Immature natural killer cell (primary cell): ENCODE results near the gene TNK2. TPM values are rescaled to one million over a fixed set of nuclear protein-coding genes. Genes with fewer than 3 reads are reported as not detected.
A peak's percentile ranks its signal among the peaks of the same experiment; 100 is the strongest.

Source experiments
- DNase-seq, 3 donors: peaks; one replicate each; pipeline ENCODE4 v3.0.0; 2022; ENCODE audit warnings: mixed read lengths in 1 of 3
- H3K27ac Mint-ChIP-seq, 6 donors: one replicate each; pipeline ENCODE4 v1.8.0; 2020; ENCODE audit warnings: mixed read lengths in 6 of 6, mild to moderate bottlenecking in 5 of 6, inconsistent platforms in 4 of 6, moderate library complexity in 3 of 6
- H3K27me3 Mint-ChIP-seq, 3 donors: one replicate each; pipeline ENCODE4 v1.8.0; 2020 to 2021; ENCODE audit warnings: low read depth in 3 of 3, mild to moderate bottlenecking in 3 of 3, mixed read lengths in 3 of 3, moderate library complexity in 3 of 3, inconsistent platforms in 1 of 3
- H3K36me3 Mint-ChIP-seq, 3 donors: one replicate each; pipeline ENCODE4 v1.8.0; 2020; ENCODE audit warnings: mixed read lengths in 3 of 3, inconsistent platforms in 2 of 3, mild to moderate bottlenecking in 2 of 3
- H3K4me1 Mint-ChIP-seq, 2 donors: one replicate each; pipeline ENCODE4 v1.8.0; 2020; ENCODE audit warnings: inconsistent platforms in 2 of 2, mild to moderate bottlenecking in 2 of 2, mixed read lengths in 2 of 2, moderate library complexity in 1 of 2
- H3K4me3 Mint-ChIP-seq, 5 donors: one replicate each; pipeline ENCODE4 v1.8.0; 2020; ENCODE audit warnings: mild to moderate bottlenecking in 5 of 5, mixed read lengths in 5 of 5, inconsistent platforms in 3 of 5, moderate library complexity in 3 of 5
- H3K9me3 Mint-ChIP-seq, 6 donors: one replicate each; pipeline ENCODE4 v1.8.0; 2020; ENCODE audit warnings: mild to moderate bottlenecking in 6 of 6, mixed read lengths in 6 of 6, inconsistent platforms in 4 of 6, moderate library complexity in 3 of 6
- polyA plus RNA-seq, 3 donors: library from polyadenylated mRNA; unstranded; fragments of 300-500 nt; fragmentation: Illumina TruSeq; gene quantifications; one replicate each; pipeline ENCODE4 v1.2.3, GENCODE V29; 2021

TNK2 gene
- polyA plus RNA-seq, 3 donors from 2014 or later, result 1.4 to 4.9 (median 1.6) TPM

DNA sequence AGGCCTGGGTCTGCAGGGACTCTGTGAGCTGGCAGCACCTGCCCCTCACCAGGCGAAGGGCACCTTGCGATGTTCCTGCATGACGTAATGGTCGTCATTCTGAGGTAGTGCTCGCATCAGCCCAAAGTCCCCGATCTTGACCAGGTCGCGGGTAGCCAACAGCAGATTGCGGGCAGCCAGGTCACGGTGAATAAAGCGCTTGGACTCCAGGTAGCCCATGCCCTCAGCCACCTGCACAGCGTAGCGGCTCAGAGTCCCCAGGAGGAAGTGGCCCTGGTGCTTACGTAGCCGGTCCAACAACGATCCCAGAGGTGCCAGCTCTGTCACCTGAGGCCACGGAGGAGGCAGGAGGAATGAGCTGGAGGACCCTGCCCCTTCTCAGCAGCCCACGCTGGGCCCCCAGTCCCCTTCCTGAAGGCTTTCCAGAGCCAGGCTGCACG, 26.3 kb downstream of the TNK2 start:
- Mint-ChIP-seq H3K27me3 (peaks cover 0 to 3% (median 0%) of the 10 kb centered on the region in 3 donors), H3K36me3 (peaks cover 0 to 3% (median 0%) of the 10 kb centered on the region in 3 donors), H3K4me3 (no peak overlapping the region), H3K4me1 (peaks cover 0 to 2% of the 10 kb centered on the region in 2 donors), H3K9me3 (no peaks in the 10 kb centered on the region), H3K27ac (no peak overlapping the region)
- DNase-seq, result no peak

DNA sequence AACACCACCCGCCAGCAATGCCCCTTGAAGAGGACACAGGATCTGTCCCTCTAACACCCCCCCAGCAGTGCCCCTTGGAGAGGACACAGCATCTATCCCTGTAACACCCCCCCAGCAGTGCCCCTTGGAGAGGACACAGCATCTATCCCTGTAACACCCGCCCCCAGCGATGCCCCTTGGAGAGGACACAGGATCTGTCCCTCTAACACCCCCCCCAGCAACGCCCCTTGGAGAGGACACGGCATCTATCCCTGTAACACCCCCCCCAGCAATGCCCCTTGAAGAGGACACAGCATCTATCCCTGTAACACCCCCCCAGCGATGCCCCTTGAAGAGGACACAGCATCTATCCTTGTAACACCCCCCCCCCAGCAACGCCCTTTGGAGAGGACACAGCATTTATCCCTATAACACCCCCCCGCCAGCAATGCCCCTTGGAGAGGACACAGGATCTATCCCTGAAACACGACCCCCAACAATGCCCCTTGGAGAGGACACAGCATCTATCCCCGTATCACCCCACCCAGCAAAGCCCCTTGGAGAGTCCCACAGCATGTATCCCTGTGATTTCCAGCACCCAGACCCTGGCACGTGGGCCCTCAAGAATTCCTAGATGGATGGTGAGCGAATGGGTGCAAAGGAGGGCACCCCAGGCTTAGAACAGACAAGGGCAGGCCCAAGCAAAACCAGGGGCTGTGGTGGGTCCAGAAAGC, 26.9 kb downstream of the TNK2 start:
- Mint-ChIP-seq H3K27me3 (peaks cover 0 to 3% (median 0%) of the 10 kb centered on the region in 3 donors), H3K4me3 (no peak overlapping the region), H3K4me1 (peaks cover 0 to 2% of the 10 kb centered on the region in 2 donors), H3K9me3 (no peaks in the 10 kb centered on the region), H3K36me3 (peaks cover 0 to 3% (median 0%) of the 10 kb centered on the region in 3 donors), H3K27ac (no peak overlapping the region)
- DNase-seq, result no peak

DNA sequence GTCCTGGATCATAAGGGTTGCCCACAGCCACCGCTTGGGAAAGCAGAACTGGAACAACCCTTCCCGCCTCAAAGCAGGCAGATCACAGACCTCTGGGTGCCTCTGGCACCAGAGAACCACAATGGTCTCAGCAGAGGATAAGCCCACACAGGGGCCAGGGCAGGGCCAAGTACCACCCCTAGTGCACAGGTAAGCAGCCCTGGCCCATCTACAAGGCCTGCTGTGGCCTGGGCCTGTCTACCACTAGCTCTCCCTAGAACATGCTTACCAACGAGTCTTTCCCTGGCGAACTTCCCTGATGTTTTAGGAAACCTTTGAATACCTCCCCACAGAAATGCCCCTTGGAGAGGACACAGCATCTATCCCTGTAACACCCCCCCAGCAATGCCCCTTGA, 28.3 kb downstream of the TNK2 start:
- no peaks in the 10 kb centered on the region for H3K9me3 Mint-ChIP-seq
- no peak for DNase-seq
- H3K36me3 Mint-ChIP-seq, result peaks cover 0 to 6% (median 3%) of the 10 kb centered on the region in 3 donors
- peaks cover 0 to 5% of the 10 kb centered on the region in 2 donors for H3K4me1 Mint-ChIP-seq
- no peak overlapping the region for H3K4me3 Mint-ChIP-seq
- no peak overlapping the region for H3K27ac Mint-ChIP-seq
- peaks cover 0 to 3% (median 0%) of the 10 kb centered on the region in 3 donors for H3K27me3 Mint-ChIP-seq

DNA sequence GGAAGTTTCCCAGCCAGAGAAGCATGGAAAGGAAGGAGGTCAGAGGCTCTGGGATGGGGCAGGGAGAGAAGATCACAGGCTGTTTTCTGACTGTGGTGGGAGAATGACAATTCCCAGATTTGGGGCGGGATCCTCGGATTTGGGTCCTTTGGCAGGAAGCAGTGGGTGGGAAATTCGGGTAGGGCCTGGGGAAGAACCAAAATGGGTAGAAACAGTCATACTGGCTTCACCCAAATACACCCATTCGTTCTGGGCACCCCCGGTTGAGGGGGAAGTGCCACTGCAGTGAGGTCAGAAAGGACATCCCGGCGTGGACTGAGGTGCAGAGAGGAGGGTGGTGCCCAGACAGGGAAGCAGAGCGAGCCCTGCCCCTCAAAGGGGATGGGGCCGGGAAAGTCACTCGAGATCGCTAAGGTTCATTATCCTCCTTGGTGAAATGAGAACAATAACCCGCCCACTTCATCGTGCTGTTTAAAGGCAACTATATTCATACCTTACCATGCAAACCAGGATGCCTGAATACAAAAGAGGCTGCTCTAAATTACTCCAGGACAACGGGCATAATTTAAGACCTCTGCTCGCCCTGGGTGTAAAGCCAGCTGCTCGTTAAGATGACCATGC, 28.8 kb downstream of the TNK2 start:
- no peaks in the 10 kb centered on the region for H3K9me3 Mint-ChIP-seq
- peaks cover 0 to 5% of the 10 kb centered on the region in 2 donors for H3K4me1 Mint-ChIP-seq
- peaks cover 0 to 3% (median 0%) of the 10 kb centered on the region in 3 donors for H3K27me3 Mint-ChIP-seq
- DNase-seq, result no peak
- no peak overlapping the region for H3K4me3 Mint-ChIP-seq
- H3K27ac Mint-ChIP-seq, result no peak overlapping the region
- H3K36me3 Mint-ChIP-seq, result peaks cover 0 to 6% (median 3%) of the 10 kb centered on the region in 3 donors

DNA sequence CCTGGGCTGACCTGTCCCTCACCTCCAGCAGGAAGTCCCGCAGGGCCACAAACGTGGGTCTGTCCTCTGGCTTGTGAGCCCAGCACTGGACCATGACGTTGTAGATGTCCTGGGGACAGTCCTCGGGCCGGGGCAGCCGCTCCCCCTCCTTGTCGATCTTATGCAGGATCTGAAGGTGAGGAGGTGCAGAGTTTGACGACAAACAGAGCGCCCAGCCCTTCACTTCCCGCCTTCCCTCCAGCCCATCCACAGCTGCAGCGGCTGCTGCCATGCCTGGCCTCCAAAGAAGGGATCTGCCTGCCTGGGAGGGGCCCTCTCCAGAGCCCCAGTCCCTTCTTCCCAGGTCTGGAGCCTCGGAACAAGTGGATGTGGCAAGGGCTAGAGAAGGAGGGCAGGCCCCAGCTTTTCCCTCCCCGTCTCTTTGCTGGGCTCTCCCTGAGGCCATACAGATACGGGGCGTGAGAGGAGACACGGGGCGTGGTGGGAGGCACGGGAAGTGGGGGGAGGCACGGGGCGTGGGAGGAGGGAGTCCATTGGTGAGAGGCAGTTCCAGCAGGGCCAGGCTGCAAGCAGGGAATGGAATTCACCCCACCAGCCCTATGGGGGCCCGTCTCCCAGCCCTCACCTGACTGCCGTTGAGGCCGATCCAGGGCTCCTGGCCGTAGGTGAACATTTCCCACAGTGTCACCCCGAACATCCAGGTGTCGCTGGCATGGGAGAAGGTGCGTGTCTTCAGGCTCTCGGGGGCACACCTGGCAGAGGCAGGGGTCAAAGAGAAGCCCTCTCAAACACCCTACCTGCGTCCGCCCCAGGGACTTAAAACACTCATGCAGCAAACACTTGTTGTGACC, 29.7 kb downstream of the TNK2 start:
- Mint-ChIP-seq H3K27me3 (peaks cover 0 to 3% (median 0%) of the 10 kb centered on the region in 3 donors), H3K4me1 (peaks cover 0 to 5% of the 10 kb centered on the region in 2 donors), H3K9me3 (no peaks in the 10 kb centered on the region), H3K27ac (no peak overlapping the region), H3K4me3 (no peak overlapping the region), H3K36me3 (peaks cover 0 to 6% (median 3%) of the 10 kb centered on the region in 3 donors)
- DNase-seq, result no peak

DNA sequence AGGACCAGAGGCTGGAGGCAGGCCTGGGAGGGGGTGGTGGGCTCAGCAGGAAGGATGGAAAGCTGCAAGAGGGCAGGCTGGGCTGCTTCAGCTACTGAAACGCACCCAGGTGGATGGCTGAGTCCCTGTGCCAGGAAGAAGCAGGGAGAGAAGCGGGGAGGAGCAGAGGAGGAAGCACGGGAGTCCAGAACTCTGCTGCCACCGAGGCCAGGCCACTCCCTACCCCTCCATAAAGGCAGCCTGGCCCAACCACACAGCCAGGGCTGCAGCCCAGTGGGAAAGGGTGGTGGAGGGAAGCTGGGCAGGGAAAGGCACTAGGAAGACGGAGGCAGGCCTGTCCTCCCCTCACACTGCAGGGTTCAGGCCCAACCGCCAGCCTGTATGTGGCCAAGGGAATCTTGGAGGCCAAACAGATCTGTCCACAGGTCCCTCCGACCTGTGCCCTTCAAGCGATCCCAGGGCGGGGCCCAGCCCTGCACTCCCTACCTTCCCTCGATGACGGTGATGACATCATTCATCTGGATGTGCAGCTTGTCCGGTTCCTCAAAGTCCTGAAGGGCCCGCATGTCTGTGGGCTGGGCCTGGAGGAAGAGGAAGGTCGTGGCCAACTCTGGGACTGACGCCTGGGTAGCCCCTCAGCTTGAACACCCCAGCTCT, 30.5 kb downstream of the TNK2 start:
- no peak overlapping the region for H3K27ac Mint-ChIP-seq
- H3K9me3 Mint-ChIP-seq, result no peaks in the 10 kb centered on the region
- peaks cover 0 to 3% (median 3%) of the 10 kb centered on the region in 3 donors for H3K36me3 Mint-ChIP-seq
- peaks cover 0 to 5% of the 10 kb centered on the region in 2 donors for H3K4me1 Mint-ChIP-seq
- no peak overlapping the region for H3K4me3 Mint-ChIP-seq
- peaks cover 0 to 3% (median 0%) of the 10 kb centered on the region in 3 donors for H3K27me3 Mint-ChIP-seq
- DNase-seq, result no peak

DNA sequence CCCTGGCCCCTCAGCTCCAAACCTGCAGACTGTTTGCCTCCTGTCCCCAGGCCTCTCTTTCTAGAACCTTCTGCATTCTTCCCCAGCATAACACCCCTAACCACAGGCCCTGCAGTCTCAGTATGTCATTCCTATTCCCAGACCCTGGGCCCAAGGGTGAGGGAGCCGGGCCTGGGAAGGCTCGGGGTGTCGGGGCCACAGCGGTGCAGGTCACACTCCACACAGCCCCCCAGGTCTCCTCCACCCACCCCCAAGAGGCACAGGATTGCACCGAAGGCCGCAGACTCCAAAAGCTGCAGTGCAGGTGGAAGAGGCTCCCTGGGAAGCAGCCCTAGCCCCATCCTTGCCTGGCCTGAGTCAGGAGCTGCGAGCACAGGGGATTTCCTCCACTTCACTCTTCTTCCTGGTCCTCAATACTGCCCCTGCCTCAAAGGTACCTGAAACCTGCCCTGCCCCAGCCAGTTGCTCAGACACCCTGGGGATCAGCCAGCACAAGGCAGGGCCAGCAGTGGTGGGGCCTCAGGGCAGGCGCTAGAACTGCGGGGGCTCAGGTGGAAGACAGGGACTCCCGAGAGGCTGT, 31.1 kb downstream of the TNK2 start:
- H3K4me1 Mint-ChIP-seq, result peaks cover 0 to 5% of the 10 kb centered on the region in 2 donors
- H3K36me3 Mint-ChIP-seq, result peaks cover 0 to 3% (median 3%) of the 10 kb centered on the region in 3 donors
- DNase-seq, result no peak
- no peaks in the 10 kb centered on the region for H3K9me3 Mint-ChIP-seq
- peaks cover 0 to 3% (median 0%) of the 10 kb centered on the region in 3 donors for H3K27me3 Mint-ChIP-seq
- peak overlapping the region in 3 of 6 donors; percentile 7 to 58 (median 31) for H3K27ac Mint-ChIP-seq
- H3K4me3 Mint-ChIP-seq, result no peak overlapping the region

DNA sequence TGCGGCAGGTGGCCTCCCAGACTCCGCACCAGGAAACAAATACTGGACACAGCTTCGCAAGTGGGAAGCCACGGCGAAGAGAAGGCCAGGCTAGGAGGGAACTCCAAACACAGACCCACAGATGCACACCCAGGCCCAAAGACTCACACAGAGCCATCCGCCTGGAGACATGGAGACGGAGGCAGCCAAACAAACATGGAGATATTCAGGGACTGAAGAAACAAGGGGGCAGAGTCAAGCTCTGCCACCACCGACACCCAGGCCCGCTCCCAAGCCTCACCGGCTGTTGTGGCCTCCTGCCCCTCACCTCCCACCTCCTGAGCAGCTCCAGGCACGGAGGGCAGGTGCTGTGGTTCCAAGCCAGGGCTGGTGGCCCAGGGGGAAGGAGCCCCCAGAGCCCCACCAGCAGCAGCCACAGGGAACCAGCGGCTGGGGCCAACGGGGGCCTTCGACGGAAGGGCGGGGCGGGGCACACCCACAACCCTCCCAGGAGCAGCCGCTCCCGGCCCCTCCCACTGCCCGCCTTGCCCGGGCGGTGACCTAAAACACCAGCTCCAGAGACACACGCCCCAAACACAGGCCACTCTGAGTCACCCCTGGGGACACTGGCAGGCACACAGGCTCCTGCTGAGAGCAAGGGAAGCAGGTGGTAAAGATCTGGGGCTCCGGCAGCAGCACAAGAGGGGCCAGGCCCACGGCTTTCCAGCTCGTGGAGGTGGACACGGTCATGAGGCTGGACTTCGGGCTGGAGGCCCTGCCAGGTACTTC, 31.9 kb downstream of the TNK2 start:
- Mint-ChIP-seq H3K27me3 (peaks cover 0 to 3% (median 0%) of the 10 kb centered on the region in 3 donors), H3K36me3 (peaks cover 0 to 3% (median 3%) of the 10 kb centered on the region in 3 donors), H3K27ac (peak overlapping the region in 1 of 6 donors; percentile 51), H3K4me1 (peaks cover 0 to 5% of the 10 kb centered on the region in 2 donors), H3K9me3 (no peaks in the 10 kb centered on the region), H3K4me3 (no peak overlapping the region)
- DNase-seq, result no peak

DNA sequence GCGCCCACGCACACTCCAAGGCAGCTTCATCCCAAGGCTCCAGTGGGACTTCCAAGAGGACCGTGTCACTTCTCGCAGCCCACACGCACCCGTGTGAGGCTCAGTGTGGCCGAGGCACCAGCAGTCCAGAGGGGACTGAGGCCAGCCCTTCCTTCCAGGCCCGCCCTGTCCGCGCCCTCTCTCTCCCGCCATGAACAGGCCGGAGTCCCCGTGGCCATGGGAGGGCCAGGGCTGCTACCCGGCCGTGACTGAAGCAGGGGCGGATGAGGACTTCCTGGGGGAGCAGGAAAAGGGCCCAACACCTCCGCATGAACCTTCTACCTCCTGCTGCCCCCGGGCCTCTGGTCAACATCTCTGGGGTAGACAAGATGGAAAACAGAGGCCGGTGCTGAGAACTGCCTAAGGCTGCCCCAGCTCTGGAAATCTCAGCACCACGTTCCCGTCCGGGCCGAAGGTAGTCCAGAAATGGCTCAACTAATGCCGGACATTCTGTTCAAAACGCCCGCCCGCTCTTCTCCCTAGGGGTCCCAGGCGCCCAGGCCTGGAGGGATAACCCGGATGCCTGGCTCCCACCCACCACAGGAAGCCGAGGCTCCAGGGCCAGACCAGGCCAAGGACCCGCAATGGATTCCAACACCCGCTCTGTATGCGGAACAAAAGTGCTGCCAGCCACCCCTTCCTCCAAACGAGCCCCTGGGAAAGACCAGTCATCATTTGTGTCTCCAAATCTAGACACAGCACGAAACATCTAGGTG, 32.7 kb downstream of the TNK2 start:
- Mint-ChIP-seq H3K27me3 (peaks cover 0 to 3% (median 0%) of the 10 kb centered on the region in 3 donors), H3K4me3 (no peak overlapping the region), H3K9me3 (no peaks in the 10 kb centered on the region), H3K4me1 (peaks cover 0 to 5% of the 10 kb centered on the region in 2 donors), H3K36me3 (peaks cover 0 to 3% (median 3%) of the 10 kb centered on the region in 3 donors), H3K27ac (no peak overlapping the region)
- DNase-seq, result no peak

DNA sequence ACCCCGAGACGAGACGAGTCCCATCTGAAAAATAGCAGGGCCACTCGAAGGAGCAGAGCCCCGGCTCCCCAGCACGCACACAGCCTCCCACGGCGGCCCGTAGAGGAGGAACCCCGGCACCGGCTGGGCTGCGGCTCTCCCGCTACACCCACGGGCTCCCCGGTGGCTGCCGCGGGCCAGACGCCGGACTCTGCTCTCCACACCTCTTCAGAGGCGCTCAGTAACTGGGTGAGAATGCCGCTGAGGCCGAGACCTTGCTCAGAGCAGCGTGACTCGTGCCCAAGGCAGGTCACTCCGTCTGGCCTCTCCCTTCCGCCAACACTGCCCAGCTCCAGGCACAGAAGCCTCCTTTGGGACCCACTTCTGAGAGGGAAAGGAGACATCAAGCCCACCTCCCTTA, 34.4 kb downstream of the TNK2 start:
- no peak for DNase-seq
- Mint-ChIP-seq H3K9me3 (no peaks in the 10 kb centered on the region), H3K4me3 (no peak overlapping the region)

DNA sequence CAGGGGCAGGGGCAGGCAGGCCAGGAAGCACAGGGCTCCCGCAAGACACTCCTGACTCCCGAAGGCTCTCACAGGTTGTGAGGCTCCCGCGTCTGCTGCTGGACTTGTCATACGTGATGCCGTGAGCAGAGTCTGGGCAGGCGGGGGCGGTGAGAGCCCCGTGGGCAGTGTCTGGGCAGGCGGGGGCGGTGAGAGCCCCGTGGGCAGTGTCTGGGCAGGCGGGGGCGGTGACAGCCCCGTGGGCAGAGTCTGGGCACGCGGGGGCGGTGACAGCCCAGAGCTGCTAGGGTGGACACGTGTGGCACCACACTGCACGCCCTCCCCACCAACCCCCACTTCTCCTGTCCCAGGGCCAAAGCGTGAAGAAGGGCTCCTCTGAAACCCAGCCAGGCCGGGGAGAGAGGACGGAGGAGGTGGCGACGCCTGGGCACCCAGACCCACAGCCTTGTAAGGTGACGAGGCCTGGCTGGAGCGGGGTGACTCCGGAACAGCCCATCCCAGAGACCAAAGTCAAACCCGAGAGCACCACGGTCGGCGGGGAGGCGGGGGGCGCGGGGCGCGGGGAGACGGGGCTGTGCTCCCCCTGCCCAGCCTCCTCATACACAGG, 35.0 kb downstream of the TNK2 start:
- H3K4me1 Mint-ChIP-seq, result peaks cover 0 to 3% of the 10 kb centered on the region in 2 donors
- DNase-seq, result no peak
- H3K4me3 Mint-ChIP-seq, result no peak overlapping the region
- H3K27me3 Mint-ChIP-seq, result no peaks in the 10 kb centered on the region
- H3K9me3 Mint-ChIP-seq, result no peaks in the 10 kb centered on the region
- peaks cover 0 to 7% (median 3%) of the 10 kb centered on the region in 3 donors for H3K36me3 Mint-ChIP-seq
- no peak overlapping the region for H3K27ac Mint-ChIP-seq

More for the DNA sequence above, 34.4 kb downstream of the TNK2 start:
- Mint-ChIP-seq H3K36me3 (peaks cover 0 to 7% (median 3%) of the 10 kb centered on the region in 3 donors), H3K27ac (no peak overlapping the region), H3K4me1 (peaks cover 0 to 3% of the 10 kb centered on the region in 2 donors), H3K27me3 (no peaks in the 10 kb centered on the region)
